HEK293 (cell line): ENCODE results near the gene AKAP5.

Source experiments
- HOXA7 ChIP-seq: sonication (generic); formaldehyde crosslinking; IDR thresholded peaks from 2 replicates; pipeline ENCODE4 v1.8.1; 2022; ENCODE audit warnings: missing genetic modification reagents, borderline replicate concordance
- KLF9 ChIP-seq: fragments of 450-650 bp; formaldehyde crosslinking; IDR thresholded peaks from 2 replicates; pipeline ENCODE4 v1.5.1; 2016; ENCODE audit warnings: missing biosample characterization, missing genetic modification characterization, low read depth
- TSHZ1 ChIP-seq: fragments of 450-650 bp; formaldehyde crosslinking; IDR thresholded peaks from 2 replicates; pipeline ENCODE4 v1.5.1; 2016; ENCODE audit warnings: missing biosample characterization, missing genetic modification characterization, borderline replicate concordance
- ZBTB49 ChIP-seq: fragments of 450-650 bp; formaldehyde crosslinking; IDR thresholded peaks from 2 replicates; pipeline ENCODE4 v1.5.1; 2016; ENCODE audit warnings: missing biosample characterization, missing genetic modification characterization, low read depth
- ZFP3 ChIP-seq: fragments of 450-650 bp; formaldehyde crosslinking; IDR thresholded peaks from 2 replicates; pipeline ENCODE4 v1.5.1; 2016; ENCODE audit warnings: low read depth, missing biosample characterization, missing genetic modification characterization
- ZNF221 ChIP-seq: fragments of 450-650 bp; formaldehyde crosslinking; IDR thresholded peaks from 2 replicates; pipeline ENCODE4 v1.5.1; 2017; ENCODE audit warnings: missing biosample characterization, missing genetic modification characterization, borderline replicate concordance
- ZNF274 ChIP-seq, 2 experiments: fragments of 200-500 bp in 1 of 2; fragments of 450-650 bp in 1 of 2; sonication (Bioruptor generic) in 1 of 2; formaldehyde crosslinking in 1 of 2; IDR thresholded peaks; 2 replicates each; pipeline versions ENCODE4 v1.5.1 to v1.6.1; 2014 to 2016; ENCODE audit warnings: borderline replicate concordance in 1 of 2, inconsistent platforms in 1 of 2, low read length in 1 of 2, missing biosample characterization in 1 of 2, missing genetic modification characterization in 1 of 2
- ZNF292 ChIP-seq: fragments of 450-650 bp; formaldehyde crosslinking; IDR thresholded peaks from 2 replicates; pipeline ENCODE4 v1.5.1; 2016; ENCODE audit warnings: low read depth, missing biosample characterization, missing genetic modification characterization, borderline replicate concordance
- ZNF624 ChIP-seq: fragments of 450-650 bp; formaldehyde crosslinking; IDR thresholded peaks from 2 replicates; pipeline ENCODE4 v1.5.1; 2017; ENCODE audit warnings: missing biosample characterization, missing genetic modification characterization
- TF ChIP-seq, protein P1 (sequence below): fragments of 450-650 bp; formaldehyde crosslinking; IDR thresholded peaks from 2 replicates; pipeline ENCODE4 v1.5.1; 2016; ENCODE audit warnings: missing biosample characterization, missing genetic modification characterization

DNA sequence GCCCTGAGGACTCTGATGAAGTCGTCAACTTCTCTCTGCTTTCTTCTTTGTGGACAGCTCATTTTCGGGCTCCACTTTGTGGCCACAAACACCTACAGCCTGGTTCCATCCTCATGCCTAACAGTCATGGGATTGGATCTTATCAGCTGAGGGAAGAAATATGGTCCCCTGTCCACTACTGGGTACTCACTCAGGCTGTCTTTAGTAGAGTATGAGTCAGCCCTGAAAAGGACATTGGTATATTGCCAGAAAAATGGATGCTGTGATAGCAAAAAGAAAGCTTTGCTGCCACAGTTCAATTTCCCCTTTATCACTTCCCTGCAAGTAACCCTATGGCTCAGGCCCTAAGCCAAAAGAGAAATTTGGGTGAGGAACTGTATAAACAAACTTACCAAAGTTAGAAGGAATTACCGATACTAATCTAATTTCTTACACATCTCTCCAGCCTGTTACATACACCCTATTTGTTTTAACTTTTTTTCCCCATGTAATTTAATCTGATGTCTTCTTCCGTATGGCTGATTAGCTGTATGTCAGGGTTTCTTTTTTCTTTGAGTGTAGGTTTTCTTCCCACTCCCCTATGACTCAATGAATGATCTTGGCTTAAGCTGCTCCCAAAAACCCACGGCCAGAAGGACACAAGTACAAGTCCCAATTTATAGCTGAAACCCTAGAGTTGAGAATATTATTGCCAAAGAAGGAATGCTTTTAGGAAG lies 48.1 kb upstream of the AKAP5 start:
- TF ChIP-seq ZFP3 (tag by site-specific recombination) (no peak), ZNF274 (IDR thresholded peaks at IDR 0.05; ENCODE audit: low read length) (no peak), ZNF274 (tag by site-specific recombination; IDR thresholded peaks at IDR 0.05; ENCODE audit: borderline replicate concordance) (no peak), HOXA7 (CRISPR knock-in tag) (no peak), ZNF292 (no peak), ZBTB49 (no peak), KLF9 (tag by site-specific recombination) (no peak), ZNF624 (tag by site-specific recombination) (no peak), ZNF221 (tag by site-specific recombination) (no peak), TSHZ1 (no peak)
- TF ChIP-seq, protein P1, sequence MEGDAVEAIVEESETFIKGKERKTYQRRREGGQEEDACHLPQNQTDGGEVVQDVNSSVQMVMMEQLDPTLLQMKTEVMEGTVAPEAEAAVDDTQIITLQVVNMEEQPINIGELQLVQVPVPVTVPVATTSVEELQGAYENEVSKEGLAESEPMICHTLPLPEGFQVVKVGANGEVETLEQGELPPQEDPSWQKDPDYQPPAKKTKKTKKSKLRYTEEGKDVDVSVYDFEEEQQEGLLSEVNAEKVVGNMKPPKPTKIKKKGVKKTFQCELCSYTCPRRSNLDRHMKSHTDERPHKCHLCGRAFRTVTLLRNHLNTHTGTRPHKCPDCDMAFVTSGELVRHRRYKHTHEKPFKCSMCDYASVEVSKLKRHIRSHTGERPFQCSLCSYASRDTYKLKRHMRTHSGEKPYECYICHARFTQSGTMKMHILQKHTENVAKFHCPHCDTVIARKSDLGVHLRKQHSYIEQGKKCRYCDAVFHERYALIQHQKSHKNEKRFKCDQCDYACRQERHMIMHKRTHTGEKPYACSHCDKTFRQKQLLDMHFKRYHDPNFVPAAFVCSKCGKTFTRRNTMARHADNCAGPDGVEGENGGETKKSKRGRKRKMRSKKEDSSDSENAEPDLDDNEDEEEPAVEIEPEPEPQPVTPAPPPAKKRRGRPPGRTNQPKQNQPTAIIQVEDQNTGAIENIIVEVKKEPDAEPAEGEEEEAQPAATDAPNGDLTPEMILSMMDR (tag by site-specific recombination) = no peak
